HEK293T (cell line): ENCODE measurements around the gene FLT4.

Experiments used
- FOXA1 ChIP-seq: fragments of 450-650 bp; IDR thresholded peaks from 2 replicates; pipeline ENCODE4 v1.6.1; 2016; ENCODE audit warnings: mild to moderate bottlenecking
- FOXK2 ChIP-seq: fragments of 450-650 bp; IDR thresholded peaks from 2 replicates; pipeline ENCODE4 v1.6.1; 2016; ENCODE audit warnings: mild to moderate bottlenecking
- FOXM1 ChIP-seq: fragments of 450-650 bp; IDR thresholded peaks from 2 replicates; pipeline ENCODE4 v1.6.1; 2017; ENCODE audit warnings: mild to moderate bottlenecking, borderline replicate concordance
- HDGF ChIP-seq: fragments of 450-650 bp; IDR thresholded peaks from 2 replicates; pipeline ENCODE4 v1.6.1; 2017; ENCODE audit warnings: antibody characterized with exemption, borderline replicate concordance
- NFRKB ChIP-seq: fragments of 450-650 bp; IDR thresholded peaks from 2 replicates; pipeline ENCODE4 v1.6.1; 2016; ENCODE audit warnings: mild to moderate bottlenecking, moderate library complexity
- SP1 ChIP-seq: fragments of 450-650 bp; IDR thresholded peaks from 2 replicates; pipeline ENCODE4 v1.6.1; 2017
- ZNF384 ChIP-seq: fragments of 450-650 bp; IDR thresholded peaks from 2 replicates; pipeline ENCODE4 v1.6.1; 2016

DNA sequence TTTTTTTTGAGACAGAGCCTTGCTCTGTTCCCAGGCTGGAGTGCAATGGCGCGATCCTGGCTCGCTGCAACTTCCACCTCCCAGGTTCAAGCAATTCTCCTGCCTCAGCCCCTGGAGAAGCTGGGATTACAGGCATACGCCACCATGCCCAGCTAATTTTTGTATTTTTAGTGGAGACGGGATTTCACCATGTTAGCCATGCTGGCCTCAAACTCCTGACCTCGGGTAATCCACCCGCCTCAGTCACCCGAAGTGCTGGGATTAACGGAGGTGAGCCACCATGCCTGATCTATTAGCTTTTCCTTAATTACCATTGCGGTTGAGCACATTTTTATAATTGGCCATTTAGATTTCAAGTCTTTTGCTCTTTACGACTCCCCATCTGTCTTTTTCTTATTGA, 2.9 kb upstream of the FLT4 start:
- no peak for TF ChIP-seq SP1
- no peak for TF ChIP-seq FOXK2
- TF ChIP-seq HDGF = no peak
- no peak for TF ChIP-seq FOXM1
- no peak for TF ChIP-seq ZNF384
- no peak for TF ChIP-seq FOXA1
- TF ChIP-seq NFRKB = no peak
